ENCODE data around the gene RSPH6A.

GRCh38 chr19:45784096-45784495 lies 31.0 kb downstream of the RSPH6A start:
- TF ChIP-seq CTCF (IDR thresholded peaks at IDR 0.05) (no peak), POLR2A (IDR thresholded peaks at IDR 0.05) (no peak)

Data from prostate gland (tissue), 2 donors.